ENCODE data around the gene RFTN1.

Gene RFTN1

GRCh38 chr3:16365491-16366128 is 147.9 kb downstream of the RFTN1 start:
- Histone ChIP-seq H2AFZ (ENCODE audit: low read length) (no peak overlapping the region), H3K4me2 (ENCODE audit: low read depth, low read length, poor library complexity, severe bottlenecking) (no peak overlapping the region), H3K9me3 (ENCODE audit: insufficient read depth, low read depth, low read length) (no peaks in the 10 kb centered on the region), H3K36me3 (ENCODE audit: insufficient read depth, low read length) (peaks cover 94% of the 10 kb centered on the region), H3K9me2 (replicated peaks; ENCODE audit: low read depth, low read length) (no peaks in the 10 kb centered on the region), H3K27me3 (ENCODE audit: insufficient read depth, low read length, poor library complexity, severe bottlenecking) (no peaks in the 10 kb centered on the region), H3K4me1 (ENCODE audit: insufficient read depth, low read length, poor library complexity, severe bottlenecking) (peaks cover 14% of the 10 kb centered on the region), H3F3A (ENCODE audit: low read depth) (no peaks in the 10 kb centered on the region), H3K9ac (ENCODE audit: low read depth, low read length, poor library complexity, severe bottlenecking) (no peak overlapping the region), H4K20me1 (ENCODE audit: insufficient read depth, low read length, poor library complexity, severe bottlenecking) (no peaks in the 10 kb centered on the region), H3K79me2 (ENCODE audit: insufficient read depth, low read length) (no peaks in the 10 kb centered on the region), H3K4me3 (ENCODE audit: low read length, poor library complexity, severe bottlenecking) (no peak overlapping the region)
- TF ChIP-seq EZH2phosphoT487 (IDR thresholded peaks at IDR 0.05; ENCODE audit: borderline replicate concordance) (no peak), CTCF (conservative IDR thresholded peaks at IDR 0.05; ENCODE audit: low read length) (no peak)

- H3K79me2 ChIP-seq (ENCODE audit: insufficient read depth, low read length), result no peaks in the 10 kb centered on the region
- no peak overlapping the region for H3K4me3 ChIP-seq (ENCODE audit: low read length, poor library complexity, severe bottlenecking)
- no peaks in the 10 kb centered on the region for H3K27me3 ChIP-seq (ENCODE audit: insufficient read depth, low read length, poor library complexity, severe bottlenecking)
- H3K9ac ChIP-seq (ENCODE audit: low read depth, low read length, poor library complexity, severe bottlenecking), result no peak overlapping the region
- H3K4me2 ChIP-seq (ENCODE audit: low read depth, low read length, poor library complexity, severe bottlenecking), result no peak overlapping the region
- no peaks in the 10 kb centered on the region for H3K9me2 ChIP-seq (replicated peaks; ENCODE audit: low read depth, low read length)
- H3F3A ChIP-seq (ENCODE audit: low read depth), result no peaks in the 10 kb centered on the region
- H4K20me1 ChIP-seq (ENCODE audit: insufficient read depth, low read length, poor library complexity, severe bottlenecking), result no peaks in the 10 kb centered on the region
- H3K4me1 ChIP-seq (ENCODE audit: insufficient read depth, low read length, poor library complexity, severe bottlenecking), result peaks cover 14% of the 10 kb centered on the region
- H3K36me3 ChIP-seq (ENCODE audit: insufficient read depth, low read length), result peaks cover 87% of the 10 kb centered on the region
- H3K9me3 ChIP-seq (ENCODE audit: insufficient read depth, low read depth, low read length), result no peaks in the 10 kb centered on the region
- TF ChIP-seq CTCF (conservative IDR thresholded peaks at IDR 0.05; ENCODE audit: low read length) (no peak), EZH2phosphoT487 (IDR thresholded peaks at IDR 0.05; ENCODE audit: borderline replicate concordance) (no peak)
- H2AFZ ChIP-seq (ENCODE audit: low read length), result no peak overlapping the region
Observed at GRCh38 chr3:16364963-16365362, 148.5 kb downstream of the RFTN1 start.

- Histone ChIP-seq H4K20me1 (ENCODE audit: insufficient read depth, low read length, poor library complexity, severe bottlenecking) (no peaks in the 10 kb centered on the region), H3K9me3 (ENCODE audit: insufficient read depth, low read depth, low read length) (no peaks in the 10 kb centered on the region), H3K27me3 (ENCODE audit: insufficient read depth, low read length, poor library complexity, severe bottlenecking) (no peaks in the 10 kb centered on the region), H2AFZ (ENCODE audit: low read length) (no peak overlapping the region), H3K79me2 (ENCODE audit: insufficient read depth, low read length) (no peaks in the 10 kb centered on the region), H3K4me1 (ENCODE audit: insufficient read depth, low read length, poor library complexity, severe bottlenecking) (peaks cover 14% of the 10 kb centered on the region), H3K4me2 (ENCODE audit: low read depth, low read length, poor library complexity, severe bottlenecking) (no peak overlapping the region), H3K9ac (ENCODE audit: low read depth, low read length, poor library complexity, severe bottlenecking) (no peak overlapping the region), H3K36me3 (ENCODE audit: insufficient read depth, low read length) (peaks cover 81% of the 10 kb centered on the region), H3K4me3 (ENCODE audit: low read length, poor library complexity, severe bottlenecking) (no peak overlapping the region), H3K9me2 (replicated peaks; ENCODE audit: low read depth, low read length) (no peaks in the 10 kb centered on the region), H3F3A (ENCODE audit: low read depth) (no peaks in the 10 kb centered on the region)
- no peak for TF ChIP-seq CTCF (conservative IDR thresholded peaks at IDR 0.05; ENCODE audit: low read length)
- no peak for TF ChIP-seq EZH2phosphoT487 (IDR thresholded peaks at IDR 0.05; ENCODE audit: borderline replicate concordance)
Observed at GRCh38 chr3:16364323-16364722, 149.2 kb downstream of the RFTN1 start.

Measured in Loucy (cell line).